Lower leg skin (tissue), 3 donors: Measurements from ENCODE around the gene MEGF8.

ENCODE experiments used
- POLR2A ChIP-seq, 2 donors: fragments of 450-650 bp; IDR thresholded peaks; one replicate each; pipeline ENCODE4 v1.6.1; 2016 to 2017; ENCODE audit warnings: antibody characterized with exemption in 2 of 2, mild to moderate bottlenecking in 1 of 2, moderate library complexity in 1 of 2
- TF ChIP-seq, protein P1 (sequence below), 3 donors: fragments of 450-650 bp; IDR thresholded peaks; one replicate each; pipeline ENCODE4 v1.5.1; 2016; ENCODE audit warnings: antibody characterized with exemption in 3 of 3, mild to moderate bottlenecking in 3 of 3, moderate library complexity in 2 of 3

DNA sequence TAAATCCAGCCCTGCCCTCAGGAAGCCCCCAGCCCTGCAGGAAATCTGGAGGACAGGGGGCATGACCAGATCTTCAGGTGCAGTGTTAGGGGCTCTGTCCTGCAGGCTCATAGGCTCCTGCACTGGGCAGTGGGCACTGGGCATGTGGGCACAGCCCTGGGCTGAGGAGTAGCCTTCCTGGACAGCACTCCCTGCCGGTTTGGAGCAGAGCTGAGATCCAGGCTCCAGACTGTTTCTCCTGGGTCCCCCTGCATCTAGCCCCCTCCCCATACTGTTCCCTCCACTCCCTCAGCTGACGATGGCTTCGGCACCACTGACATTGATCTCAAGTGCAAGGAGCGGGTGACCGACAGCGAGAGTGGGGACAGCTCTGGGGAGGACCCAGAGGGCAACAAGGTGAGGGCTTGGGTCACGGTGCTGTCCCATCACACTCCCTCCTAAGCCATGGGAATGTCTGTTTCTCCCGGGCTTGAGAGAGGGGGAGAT, 35.8 kb upstream of the MEGF8 start:
- TF ChIP-seq, protein P1, sequence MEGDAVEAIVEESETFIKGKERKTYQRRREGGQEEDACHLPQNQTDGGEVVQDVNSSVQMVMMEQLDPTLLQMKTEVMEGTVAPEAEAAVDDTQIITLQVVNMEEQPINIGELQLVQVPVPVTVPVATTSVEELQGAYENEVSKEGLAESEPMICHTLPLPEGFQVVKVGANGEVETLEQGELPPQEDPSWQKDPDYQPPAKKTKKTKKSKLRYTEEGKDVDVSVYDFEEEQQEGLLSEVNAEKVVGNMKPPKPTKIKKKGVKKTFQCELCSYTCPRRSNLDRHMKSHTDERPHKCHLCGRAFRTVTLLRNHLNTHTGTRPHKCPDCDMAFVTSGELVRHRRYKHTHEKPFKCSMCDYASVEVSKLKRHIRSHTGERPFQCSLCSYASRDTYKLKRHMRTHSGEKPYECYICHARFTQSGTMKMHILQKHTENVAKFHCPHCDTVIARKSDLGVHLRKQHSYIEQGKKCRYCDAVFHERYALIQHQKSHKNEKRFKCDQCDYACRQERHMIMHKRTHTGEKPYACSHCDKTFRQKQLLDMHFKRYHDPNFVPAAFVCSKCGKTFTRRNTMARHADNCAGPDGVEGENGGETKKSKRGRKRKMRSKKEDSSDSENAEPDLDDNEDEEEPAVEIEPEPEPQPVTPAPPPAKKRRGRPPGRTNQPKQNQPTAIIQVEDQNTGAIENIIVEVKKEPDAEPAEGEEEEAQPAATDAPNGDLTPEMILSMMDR (IDR thresholded peaks at IDR 0.05) = no peak
- no peak for TF ChIP-seq POLR2A (IDR thresholded peaks at IDR 0.05)
